ENCODE data around the gene HDAC5.

- TF ChIP-seq GATA2 (IDR thresholded peaks at IDR 0.05; ENCODE audit: low read depth, low read length) (no peak), GATA3 (IDR thresholded peaks at IDR 0.05; ENCODE audit: low read depth, low read length) (no peak)
These were observed 93.0 kb downstream of the HDAC5 start for GRCh38 chr17:44030482-44030881.

Measured in SH-SY5Y (cell line).